Effector memory CD4-positive, alpha-beta T cell (primary cell): ENCODE results near the gene TNNC2.
"Not testable (repeated sequence)": the region's sequence is repeated elsewhere in the genome, so short reads cannot be mapped to it uniquely, and the experiment has no call there.

Experiments
- DNase-seq, 3 donors: peaks; one replicate each; pipeline ENCODE4 v3.0.0-alpha.2; 2020
- H3K27ac ChIP-seq: 2 replicates; pipeline ENCODE4 v1.7.0; 2013; ENCODE audit warnings: mild to moderate bottlenecking, low read length, moderate library complexity; ENCODE audit not compliant: insufficient read depth, poor library complexity, severe bottlenecking
- H3K27me3 ChIP-seq: replicated peaks from 2 replicates; pipeline ENCODE4 v1.7.0; 2013; ENCODE audit warnings: mild to moderate bottlenecking, low read length; ENCODE audit not compliant: insufficient read depth, control insufficient read depth, poor library complexity, severe bottlenecking
- H3K36me3 ChIP-seq: 2 replicates; pipeline ENCODE4 v1.7.0; 2013; ENCODE audit warnings: mild to moderate bottlenecking, low read length, moderate library complexity; ENCODE audit not compliant: control insufficient read depth, insufficient read depth
- H3K4me1 ChIP-seq: 2 replicates; pipeline ENCODE4 v1.7.0; 2013; ENCODE audit warnings: low read length, mild to moderate bottlenecking; ENCODE audit not compliant: control insufficient read depth, insufficient read depth, poor library complexity, severe bottlenecking
- H3K4me3 ChIP-seq: 2 replicates; pipeline ENCODE4 v1.7.0; 2013; ENCODE audit warnings: low read length, low read depth, mild to moderate bottlenecking; ENCODE audit not compliant: insufficient read depth, poor library complexity, severe bottlenecking
- H3K9me3 ChIP-seq: 2 replicates; pipeline ENCODE4 v1.7.0; 2013; ENCODE audit warnings: mild to moderate bottlenecking, low read length, moderate library complexity; ENCODE audit not compliant: control insufficient read depth

The TNNC2 gene

GRCh38 chr20:45835329-45835765, 8.2 kb upstream of the TNNC2 start:
- Histone ChIP-seq H3K4me1 (peaks cover 8% of the 10 kb centered on the region), H3K4me3 (no peak overlapping the region), H3K27ac (no peak overlapping the region), H3K27me3 (no peaks in the 10 kb centered on the region), H3K36me3 (no peaks in the 10 kb centered on the region), H3K9me3 (no peaks in the 10 kb centered on the region)
- DNase-seq: no peak

GRCh38 chr20:45834797-45835161, 7.7 kb upstream of the TNNC2 start:
- Histone ChIP-seq H3K4me1 (peaks cover 8% of the 10 kb centered on the region), H3K4me3 (no peak overlapping the region)

GRCh38 chr20:45833883-45834796, 7.0 kb upstream of the TNNC2 start:
- H3K27ac ChIP-seq: peak overlapping the region; percentile 33
- H3K9me3 ChIP-seq: no peaks in the 10 kb centered on the region
- H3K4me3 ChIP-seq: peak overlapping the region; percentile 70
- peaks cover 8% of the 10 kb centered on the region for H3K4me1 ChIP-seq
- peak; percentile 11 to 22 (median 16) for DNase-seq
- no peaks in the 10 kb centered on the region for H3K36me3 ChIP-seq
- H3K27me3 ChIP-seq: no peaks in the 10 kb centered on the region

More at GRCh38 chr20:45834797-45835161, 7.7 kb upstream of the TNNC2 start:
- Histone ChIP-seq H3K27ac (no peak overlapping the region), H3K27me3 (no peaks in the 10 kb centered on the region), H3K36me3 (no peaks in the 10 kb centered on the region), H3K9me3 (no peaks in the 10 kb centered on the region)
- no peak for DNase-seq

- Histone ChIP-seq H3K4me3 (peak within 1 kb of the TSS; percentile 70), H3K4me1 (peaks cover 8% of the 10 kb centered on the region), H3K27ac (peak within 1 kb of the TSS; percentile 33), H3K27me3 (no peaks in the 10 kb centered on the region), H3K9me3 (no peaks in the 10 kb centered on the region), H3K36me3 (no peaks in the 10 kb centered on the region)
- DNase-seq: no peak
Observed at GRCh38 chr20:45833030-45833882, 6.1 kb upstream of the TNNC2 start, which contains the start of gene SNX21. Gene SNX21 (plus strand): TSS chr20:45833799. CDS start chr20:45833920, 121 bp downstream.

- Histone ChIP-seq H3K36me3 (no peaks in the 10 kb centered on the region), H3K9me3 (no peaks in the 10 kb centered on the region), H3K4me3 (no peak overlapping the region), H3K27ac (no peak overlapping the region), H3K27me3 (no peaks in the 10 kb centered on the region), H3K4me1 (peaks cover 8% of the 10 kb centered on the region)
- DNase-seq: no peak
Observed at GRCh38 chr20:45832619-45833018, 5.5 kb upstream of the TNNC2 start.

GRCh38 chr20:45829673-45830106, 2.6 kb upstream of the TNNC2 start:
- not testable (repeated sequence) for DNase-seq, H3K4me3 ChIP-seq, H3K9me3 ChIP-seq, H3K36me3 ChIP-seq, H3K27ac ChIP-seq, H3K4me1 ChIP-seq, H3K27me3 ChIP-seq

GRCh38 chr20:45828589-45828988, 1.5 kb upstream of the TNNC2 start:
- Histone ChIP-seq H3K4me1 (peaks cover 2% of the 10 kb centered on the region), H3K27me3 (peaks cover 6% of the 10 kb centered on the region), H3K9me3 (no peaks in the 10 kb centered on the region), H3K36me3 (no peaks in the 10 kb centered on the region), H3K4me3 (no peak overlapping the region), H3K27ac (no peak overlapping the region)
- DNase-seq: no peak

GRCh38 chr20:45827712-45828111, 600 bp upstream of the TNNC2 start:
- H3K4me3 ChIP-seq: no peak overlapping the region

GRCh38 chr20:45826381-45827019, 612 bp downstream of the TNNC2 start:
- peaks cover 12% of the 10 kb centered on the region for H3K27me3 ChIP-seq
- peaks cover 5% of the 10 kb centered on the region for H3K4me1 ChIP-seq
- DNase-seq: no peak
- no peak overlapping the region for H3K4me3 ChIP-seq
- no peaks in the 10 kb centered on the region for H3K9me3 ChIP-seq
- H3K27ac ChIP-seq: no peak overlapping the region
- H3K36me3 ChIP-seq: no peaks in the 10 kb centered on the region

More at GRCh38 chr20:45827712-45828111, 600 bp upstream of the TNNC2 start:
- peaks cover 12% of the 10 kb centered on the region for H3K27me3 ChIP-seq
- DNase-seq: no peak
- no peak overlapping the region for H3K27ac ChIP-seq
- H3K36me3 ChIP-seq: no peaks in the 10 kb centered on the region
- peaks cover 5% of the 10 kb centered on the region for H3K4me1 ChIP-seq
- no peaks in the 10 kb centered on the region for H3K9me3 ChIP-seq
